Measurements from ENCODE around the gene TUBGCP3.

TUBGCP3 gene

DNA sequence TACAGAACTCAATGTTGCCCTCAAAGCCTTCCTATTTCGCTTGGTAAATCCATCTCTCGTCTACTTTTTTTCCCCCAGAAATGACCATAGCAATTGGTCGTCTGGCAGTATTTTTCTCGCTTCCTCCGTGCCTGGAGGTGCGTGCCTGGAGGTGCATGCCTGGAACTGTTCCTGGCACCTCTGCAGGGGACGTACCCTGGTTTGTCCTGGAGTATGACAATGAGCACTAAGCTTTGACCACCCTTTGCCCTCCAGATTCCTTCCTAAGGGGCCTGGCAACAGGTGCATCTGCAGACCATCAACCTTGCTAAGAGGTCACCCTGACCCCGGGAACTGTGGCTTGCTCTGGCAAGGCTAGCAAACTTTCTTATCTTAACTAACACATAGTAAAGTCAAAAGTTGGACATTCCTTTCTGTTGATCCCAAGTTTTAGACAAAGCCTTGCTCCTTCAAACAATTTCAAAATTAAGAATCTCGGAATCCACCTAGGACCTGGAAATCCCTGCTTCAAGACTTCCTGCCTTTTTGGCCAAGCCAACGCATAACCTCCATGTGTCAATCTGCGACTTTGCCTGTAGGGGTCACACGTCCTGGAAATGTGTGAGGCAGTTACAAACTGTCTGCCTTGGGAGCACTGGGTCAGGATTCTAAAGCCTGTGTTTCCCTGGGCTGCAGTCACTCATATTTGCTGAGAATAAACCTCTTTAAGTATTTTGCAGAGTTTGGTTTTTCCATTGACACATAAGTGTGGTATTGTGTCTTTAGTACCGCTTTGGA lies 28.8 kb upstream of the TUBGCP3 start:
- TF ChIP-seq, protein P1, sequence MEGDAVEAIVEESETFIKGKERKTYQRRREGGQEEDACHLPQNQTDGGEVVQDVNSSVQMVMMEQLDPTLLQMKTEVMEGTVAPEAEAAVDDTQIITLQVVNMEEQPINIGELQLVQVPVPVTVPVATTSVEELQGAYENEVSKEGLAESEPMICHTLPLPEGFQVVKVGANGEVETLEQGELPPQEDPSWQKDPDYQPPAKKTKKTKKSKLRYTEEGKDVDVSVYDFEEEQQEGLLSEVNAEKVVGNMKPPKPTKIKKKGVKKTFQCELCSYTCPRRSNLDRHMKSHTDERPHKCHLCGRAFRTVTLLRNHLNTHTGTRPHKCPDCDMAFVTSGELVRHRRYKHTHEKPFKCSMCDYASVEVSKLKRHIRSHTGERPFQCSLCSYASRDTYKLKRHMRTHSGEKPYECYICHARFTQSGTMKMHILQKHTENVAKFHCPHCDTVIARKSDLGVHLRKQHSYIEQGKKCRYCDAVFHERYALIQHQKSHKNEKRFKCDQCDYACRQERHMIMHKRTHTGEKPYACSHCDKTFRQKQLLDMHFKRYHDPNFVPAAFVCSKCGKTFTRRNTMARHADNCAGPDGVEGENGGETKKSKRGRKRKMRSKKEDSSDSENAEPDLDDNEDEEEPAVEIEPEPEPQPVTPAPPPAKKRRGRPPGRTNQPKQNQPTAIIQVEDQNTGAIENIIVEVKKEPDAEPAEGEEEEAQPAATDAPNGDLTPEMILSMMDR (IDR thresholded peaks at IDR 0.05; ENCODE audit: extremely low read depth, insufficient read depth, missing control alignments) = peak; percentile 74
- in situ Hi-C loops (cut with MboI; ENCODE audit: low pct_unique_long_range_greater_than_20kb, low sequenced_read_pairs, unreplicated experiment) = loop anchor here (25.0 kb wide), 1 partner anchor 1154 kb away; no protein-coding TSS in a partner anchor
- peak; percentile 70 for DNase-seq (ENCODE audit: low spot score)

- in situ Hi-C loops (cut with MboI; ENCODE audit: low pct_unique_long_range_greater_than_20kb, low sequenced_read_pairs, unreplicated experiment) = loop anchor here (25.0 kb wide), 1 partner anchor 1153 kb away; no protein-coding TSS in a partner anchor
- no peak for DNase-seq (ENCODE audit: low spot score)
- TF ChIP-seq, protein P1 (IDR thresholded peaks at IDR 0.05; ENCODE audit: extremely low read depth, insufficient read depth, missing control alignments) = no peak
These were observed 27.4 kb upstream of the TUBGCP3 start for GRCh38 chr13:112615391-112615790.

- in situ Hi-C loops (cut with MboI; ENCODE audit: low pct_unique_long_range_greater_than_20kb, low sequenced_read_pairs, unreplicated experiment) = loop anchor here (25.0 kb wide), 1 partner anchor 1153 kb away; no protein-coding TSS in a partner anchor
- DNase-seq (ENCODE audit: low spot score) = no peak
- TF ChIP-seq, protein P1 (IDR thresholded peaks at IDR 0.05; ENCODE audit: extremely low read depth, insufficient read depth, missing control alignments) = no peak
These were observed 26.9 kb upstream of the TUBGCP3 start for GRCh38 chr13:112614835-112615234.

DNA sequence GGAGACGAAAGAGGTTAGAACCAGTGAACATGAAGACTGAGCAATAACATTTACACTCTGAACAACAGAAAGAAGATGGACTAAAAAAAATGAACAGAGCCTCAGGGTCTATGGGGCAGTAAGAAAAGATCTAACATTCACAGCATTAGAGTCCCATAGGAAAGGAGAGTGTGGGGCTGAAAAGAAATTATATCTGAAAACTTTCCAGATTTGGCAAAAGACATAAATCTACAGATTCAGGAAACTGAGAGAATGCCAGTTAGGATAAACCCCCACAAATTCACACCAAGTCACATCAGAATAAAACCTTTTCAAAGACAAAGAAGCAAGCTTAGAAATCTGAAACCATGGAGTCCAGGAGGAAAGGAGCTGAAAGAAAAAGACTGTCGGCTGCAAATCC lies 20.3 kb upstream of the TUBGCP3 start:
- TF ChIP-seq, protein P1 (IDR thresholded peaks at IDR 0.05; ENCODE audit: extremely low read depth, insufficient read depth, missing control alignments) = no peak
- in situ Hi-C loops (cut with MboI; ENCODE audit: low pct_unique_long_range_greater_than_20kb, low sequenced_read_pairs, unreplicated experiment) = loop anchor here (25.0 kb wide), 1 partner anchor 1146 kb away; no protein-coding TSS in a partner anchor

DNA sequence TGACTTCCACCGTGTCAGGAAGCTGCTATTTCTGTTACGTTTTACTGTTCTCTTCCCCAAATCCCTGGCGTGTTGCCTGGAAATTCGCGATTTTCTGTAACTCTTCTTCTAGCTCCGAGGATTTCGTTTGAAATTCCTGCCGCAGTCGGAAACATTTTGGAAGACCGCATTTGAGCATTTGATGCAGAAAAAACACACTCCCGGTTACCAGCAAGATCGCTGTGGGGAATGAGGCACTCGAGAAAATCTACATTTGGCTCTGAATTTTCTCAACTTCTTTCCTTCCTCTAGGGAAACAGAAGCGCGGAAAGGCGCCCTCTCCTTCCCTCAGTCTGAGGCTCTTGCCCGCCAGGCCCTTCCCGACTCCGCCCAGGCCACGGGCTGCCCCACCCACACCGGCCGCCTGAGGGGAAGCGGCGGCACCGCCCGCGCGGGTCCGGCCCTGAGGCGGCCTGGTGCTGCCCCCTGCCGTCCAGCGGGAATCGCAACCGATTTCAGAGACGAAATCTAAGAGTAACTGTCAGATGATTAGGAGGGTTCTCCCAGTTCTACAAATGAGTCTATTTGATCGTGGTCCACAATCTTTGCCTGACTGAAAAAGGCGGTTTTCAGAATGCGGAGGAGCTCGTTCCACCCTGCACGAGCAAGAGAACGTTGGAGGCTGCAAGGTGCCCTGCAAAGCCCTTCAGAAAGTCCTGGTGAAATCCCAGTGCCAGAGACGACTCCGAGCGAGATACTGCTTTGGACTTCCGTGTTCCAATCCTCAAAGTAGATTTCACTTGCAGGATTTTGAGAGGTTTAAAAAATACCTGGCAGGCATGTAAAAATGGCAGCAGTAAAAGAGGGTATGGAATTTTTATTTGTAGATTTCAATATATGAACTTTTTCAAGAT lies 18.4 kb upstream of the TUBGCP3 start:
- DNase-seq (ENCODE audit: low spot score) = peak; percentile 93
- in situ Hi-C loops (cut with MboI; ENCODE audit: low pct_unique_long_range_greater_than_20kb, low sequenced_read_pairs, unreplicated experiment) = loop anchor here (25.0 kb wide), 1 partner anchor 1144 kb away; no protein-coding TSS in a partner anchor
- TF ChIP-seq, protein P1 (IDR thresholded peaks at IDR 0.05; ENCODE audit: extremely low read depth, insufficient read depth, missing control alignments) = peak; percentile 94

More for the DNA sequence above, 20.3 kb upstream of the TUBGCP3 start:
- DNase-seq (ENCODE audit: low spot score) = no peak

DNA sequence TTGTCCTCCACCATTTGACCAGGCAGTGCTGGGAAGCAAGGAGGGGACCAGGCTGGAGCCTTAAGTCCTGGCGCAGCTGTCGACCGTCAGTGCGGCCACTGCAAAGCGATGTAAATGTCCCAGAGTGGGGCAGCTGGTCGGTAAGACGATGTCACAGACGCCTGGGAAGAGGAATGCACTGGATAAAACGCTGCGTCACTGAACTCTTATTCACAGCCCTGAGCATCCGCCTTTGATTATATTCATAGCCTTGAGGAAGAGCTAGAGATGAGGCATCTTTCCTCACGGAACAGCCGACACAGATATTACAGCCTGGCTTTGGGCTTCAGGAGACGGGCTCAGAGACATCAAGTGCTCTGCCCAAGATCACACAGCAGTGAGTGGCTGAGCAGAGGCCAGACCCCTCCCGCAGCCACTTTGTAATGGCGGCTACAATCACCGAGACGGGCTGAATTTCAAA lies 17.6 kb upstream of the TUBGCP3 start:
- TF ChIP-seq, protein P1 (IDR thresholded peaks at IDR 0.05; ENCODE audit: extremely low read depth, insufficient read depth, missing control alignments) = no peak
- in situ Hi-C loops (cut with MboI; ENCODE audit: low pct_unique_long_range_greater_than_20kb, low sequenced_read_pairs, unreplicated experiment) = loop anchor here (25.0 kb wide), 1 partner anchor 1143 kb away; no protein-coding TSS in a partner anchor
- DNase-seq (ENCODE audit: low spot score) = no peak
